Measurements from ENCODE around the gene GRM7.

DNA sequence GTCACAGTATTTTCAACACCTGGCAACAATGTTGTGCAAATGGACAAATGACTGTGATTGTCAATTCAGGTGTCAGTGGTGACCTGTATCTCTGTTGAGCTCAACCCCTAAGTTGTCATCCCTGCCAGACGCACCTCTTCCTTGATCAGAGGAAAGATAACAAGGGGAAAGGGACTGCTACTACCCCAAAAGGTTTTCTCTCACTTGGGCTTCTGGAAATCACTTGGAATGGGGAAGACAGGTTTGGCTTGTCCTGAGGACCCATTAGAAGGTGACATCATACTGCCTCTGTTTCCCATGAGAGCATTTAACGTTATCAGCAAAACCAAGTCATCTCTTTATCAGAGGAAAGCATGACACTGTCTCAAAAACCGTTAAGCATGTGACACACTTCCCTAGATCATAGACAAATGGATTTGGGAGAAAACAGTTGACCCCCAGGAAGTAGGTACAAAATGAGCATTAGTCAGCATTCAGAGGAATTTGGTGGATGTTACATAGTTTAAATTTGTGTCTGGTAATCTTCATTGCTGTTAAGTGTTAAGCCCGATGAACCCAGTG is 769.5 kb downstream of the GRM7 start:
- TF ChIP-seq POLR2A (IDR thresholded peaks at IDR 0.05) = no peak
- TF ChIP-seq, protein P1, sequence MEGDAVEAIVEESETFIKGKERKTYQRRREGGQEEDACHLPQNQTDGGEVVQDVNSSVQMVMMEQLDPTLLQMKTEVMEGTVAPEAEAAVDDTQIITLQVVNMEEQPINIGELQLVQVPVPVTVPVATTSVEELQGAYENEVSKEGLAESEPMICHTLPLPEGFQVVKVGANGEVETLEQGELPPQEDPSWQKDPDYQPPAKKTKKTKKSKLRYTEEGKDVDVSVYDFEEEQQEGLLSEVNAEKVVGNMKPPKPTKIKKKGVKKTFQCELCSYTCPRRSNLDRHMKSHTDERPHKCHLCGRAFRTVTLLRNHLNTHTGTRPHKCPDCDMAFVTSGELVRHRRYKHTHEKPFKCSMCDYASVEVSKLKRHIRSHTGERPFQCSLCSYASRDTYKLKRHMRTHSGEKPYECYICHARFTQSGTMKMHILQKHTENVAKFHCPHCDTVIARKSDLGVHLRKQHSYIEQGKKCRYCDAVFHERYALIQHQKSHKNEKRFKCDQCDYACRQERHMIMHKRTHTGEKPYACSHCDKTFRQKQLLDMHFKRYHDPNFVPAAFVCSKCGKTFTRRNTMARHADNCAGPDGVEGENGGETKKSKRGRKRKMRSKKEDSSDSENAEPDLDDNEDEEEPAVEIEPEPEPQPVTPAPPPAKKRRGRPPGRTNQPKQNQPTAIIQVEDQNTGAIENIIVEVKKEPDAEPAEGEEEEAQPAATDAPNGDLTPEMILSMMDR (IDR thresholded peaks at IDR 0.05) = no peak
